Measurements from ENCODE around the gene TIMP3.
A peak's percentile ranks its signal among the peaks of the same experiment; 100 is the strongest.

TIMP3 gene

GRCh38 chr22:32823024-32823730 lies 21.7 kb downstream of the TIMP3 start:
- DNase-seq (ENCODE audit: insufficient read length, low spot score) (no peak), FAIRE-seq (no peak)
- no peak for TF ChIP-seq POLR2A (IDR thresholded peaks at IDR 0.05; ENCODE audit: low read depth, low read length)

- FAIRE-seq (no peak), DNase-seq (ENCODE audit: insufficient read length, low spot score) (no peak)
- no peak for TF ChIP-seq POLR2A (IDR thresholded peaks at IDR 0.05; ENCODE audit: low read depth, low read length)
These were observed 23.2 kb downstream of the TIMP3 start for GRCh38 chr22:32824531-32825312.

GRCh38 chr22:32826537-32826936 lies 25.0 kb downstream of the TIMP3 start:
- FAIRE-seq (no peak), DNase-seq (ENCODE audit: insufficient read length, low spot score) (no peak)

GRCh38 chr22:32827049-32827602 lies 25.6 kb downstream of the TIMP3 start:
- no peak for FAIRE-seq
- TF ChIP-seq POLR2A (IDR thresholded peaks at IDR 0.05; ENCODE audit: low read depth, low read length) = no peak

More at GRCh38 chr22:32826537-32826936, 25.0 kb downstream of the TIMP3 start:
- TF ChIP-seq POLR2A (IDR thresholded peaks at IDR 0.05; ENCODE audit: low read depth, low read length) = no peak

GRCh38 chr22:32828150-32828549 lies 26.6 kb downstream of the TIMP3 start:
- no peak for TF ChIP-seq POLR2A (IDR thresholded peaks at IDR 0.05; ENCODE audit: low read depth, low read length)
- FAIRE-seq = no peak
- DNase-seq (ENCODE audit: insufficient read length, low spot score) = no peak

More at GRCh38 chr22:32827049-32827602, 25.6 kb downstream of the TIMP3 start:
- no peak for DNase-seq (ENCODE audit: insufficient read length, low spot score)

- DNase-seq (ENCODE audit: insufficient read length, low spot score) (no peak), FAIRE-seq (no peak)
- TF ChIP-seq POLR2A (IDR thresholded peaks at IDR 0.05; ENCODE audit: low read depth, low read length) = no peak
These were observed 27.1 kb downstream of the TIMP3 start for GRCh38 chr22:32828561-32828960.

GRCh38 chr22:32829451-32829851 lies 27.9 kb downstream of the TIMP3 start:
- TF ChIP-seq POLR2A (IDR thresholded peaks at IDR 0.05; ENCODE audit: low read depth, low read length) = no peak
- FAIRE-seq (no peak), DNase-seq (ENCODE audit: insufficient read length, low spot score) (no peak)

GRCh38 chr22:32830473-32830872 lies 29.0 kb downstream of the TIMP3 start:
- DNase-seq (ENCODE audit: insufficient read length, low spot score) (no peak), FAIRE-seq (no peak)
- no peak for TF ChIP-seq POLR2A (IDR thresholded peaks at IDR 0.05; ENCODE audit: low read depth, low read length)

GRCh38 chr22:32830957-32831356 lies 29.5 kb downstream of the TIMP3 start:
- FAIRE-seq (no peak), DNase-seq (ENCODE audit: insufficient read length, low spot score) (no peak)
- no peak for TF ChIP-seq POLR2A (IDR thresholded peaks at IDR 0.05; ENCODE audit: low read depth, low read length)

GRCh38 chr22:32831584-32831983 lies 30.1 kb downstream of the TIMP3 start:
- FAIRE-seq (no peak), DNase-seq (ENCODE audit: insufficient read length, low spot score) (no peak)
- no peak for TF ChIP-seq POLR2A (IDR thresholded peaks at IDR 0.05; ENCODE audit: low read depth, low read length)

GRCh38 chr22:32832174-32832573 lies 30.7 kb downstream of the TIMP3 start:
- DNase-seq (ENCODE audit: insufficient read length, low spot score) = no peak
- TF ChIP-seq POLR2A (IDR thresholded peaks at IDR 0.05; ENCODE audit: low read depth, low read length) = no peak
- no peak for FAIRE-seq

- TF ChIP-seq POLR2A (IDR thresholded peaks at IDR 0.05; ENCODE audit: low read depth, low read length) = no peak
- FAIRE-seq (no peak), DNase-seq (ENCODE audit: insufficient read length, low spot score) (peak; percentile 24)
These were observed 35.0 kb downstream of the TIMP3 start for GRCh38 chr22:32836280-32837123.

- FAIRE-seq = no peak
- DNase-seq (ENCODE audit: insufficient read length, low spot score) = no peak
- TF ChIP-seq POLR2A (IDR thresholded peaks at IDR 0.05; ENCODE audit: low read depth, low read length) = no peak
These were observed 35.6 kb downstream of the TIMP3 start for GRCh38 chr22:32837142-32837541.

GRCh38 chr22:32837803-32838202 lies 36.3 kb downstream of the TIMP3 start:
- DNase-seq (ENCODE audit: insufficient read length, low spot score) (no peak), FAIRE-seq (no peak)
- no peak for TF ChIP-seq POLR2A (IDR thresholded peaks at IDR 0.05; ENCODE audit: low read depth, low read length)

Data from H54 (cell line).